IPS DF 4.7 (cell line): ENCODE results near the gene OR1J2.
"Not testable (repeated sequence)": the region's sequence is repeated elsewhere in the genome, so short reads cannot be mapped to it uniquely, and the experiment has no call there.

ENCODE experiments used
- DNase-seq: peaks from one replicate; pipeline ENCODE4 v3.0.0-alpha.2; 2013; ENCODE audit warnings: low spot score; ENCODE audit errors: extremely low read depth

OR1J2 gene, protein sequence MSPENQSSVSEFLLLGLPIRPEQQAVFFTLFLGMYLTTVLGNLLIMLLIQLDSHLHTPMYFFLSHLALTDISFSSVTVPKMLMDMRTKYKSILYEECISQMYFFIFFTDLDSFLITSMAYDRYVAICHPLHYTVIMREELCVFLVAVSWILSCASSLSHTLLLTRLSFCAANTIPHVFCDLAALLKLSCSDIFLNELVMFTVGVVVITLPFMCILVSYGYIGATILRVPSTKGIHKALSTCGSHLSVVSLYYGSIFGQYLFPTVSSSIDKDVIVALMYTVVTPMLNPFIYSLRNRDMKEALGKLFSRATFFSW

DNA sequence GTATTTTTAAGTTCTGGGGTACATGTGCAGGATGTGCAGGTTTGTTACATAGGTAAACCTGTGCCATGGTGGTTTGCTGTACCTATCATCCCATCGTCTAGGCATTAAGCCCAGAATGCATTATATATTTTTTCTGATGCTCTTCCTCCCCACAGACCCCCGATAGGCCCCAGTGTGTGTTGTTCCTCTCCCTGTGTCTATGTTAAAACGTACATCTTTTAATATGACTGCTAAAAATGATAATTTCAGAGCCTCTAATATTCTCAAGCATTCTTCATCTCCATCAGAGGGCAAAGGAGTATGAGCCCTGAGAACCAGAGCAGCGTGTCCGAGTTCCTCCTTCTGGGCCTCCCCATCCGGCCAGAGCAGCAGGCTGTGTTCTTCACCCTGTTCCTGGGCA is at the start of gene OR1J2:
Gene OR1J2 (plus strand): TSS at position 301 of the 400 bp plus-strand sequence. CDS start 0 bp downstream, at position 301.
- no peak for DNase-seq

DNA sequence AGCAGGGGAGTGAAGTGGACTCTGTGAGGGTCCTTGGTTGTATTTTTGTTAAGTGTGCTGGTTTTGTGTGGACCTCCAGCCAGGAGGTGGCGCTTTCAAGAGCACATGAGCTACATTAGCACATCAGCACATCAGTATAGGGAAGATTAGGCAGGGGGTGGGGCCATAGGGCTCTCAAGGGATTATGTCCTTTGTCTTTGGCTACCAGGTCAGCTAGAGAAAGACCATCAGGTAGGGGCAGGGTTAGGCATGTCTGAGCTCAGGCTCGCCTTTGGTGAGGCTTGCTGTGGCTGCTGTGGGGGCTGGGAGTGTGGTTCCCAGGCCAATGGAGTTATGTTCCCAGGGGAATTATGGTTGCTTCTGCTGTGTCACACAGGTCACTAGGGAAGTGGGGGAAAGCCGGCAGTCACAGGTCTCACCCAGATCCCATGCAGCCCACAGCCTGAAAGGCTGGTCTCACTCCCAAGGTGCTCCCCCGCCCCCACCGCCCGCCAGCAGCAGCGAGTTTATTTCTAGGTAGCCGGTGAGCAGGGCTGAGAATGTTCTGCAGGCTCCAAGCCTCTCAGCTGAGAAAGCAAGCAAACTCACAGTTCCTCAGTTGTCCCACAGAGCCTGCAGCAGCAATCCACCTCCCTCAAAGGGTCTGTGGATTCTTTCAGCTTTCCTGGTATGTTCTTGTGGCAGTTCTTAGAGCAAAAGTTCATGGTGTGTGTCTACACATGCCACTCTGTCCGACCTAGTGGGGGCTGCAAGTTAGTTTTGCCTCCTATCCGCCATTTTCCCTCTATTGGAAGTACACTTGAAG is 46.6 kb upstream of the OR1J2 start:
- DNase-seq = no peak

DNA sequence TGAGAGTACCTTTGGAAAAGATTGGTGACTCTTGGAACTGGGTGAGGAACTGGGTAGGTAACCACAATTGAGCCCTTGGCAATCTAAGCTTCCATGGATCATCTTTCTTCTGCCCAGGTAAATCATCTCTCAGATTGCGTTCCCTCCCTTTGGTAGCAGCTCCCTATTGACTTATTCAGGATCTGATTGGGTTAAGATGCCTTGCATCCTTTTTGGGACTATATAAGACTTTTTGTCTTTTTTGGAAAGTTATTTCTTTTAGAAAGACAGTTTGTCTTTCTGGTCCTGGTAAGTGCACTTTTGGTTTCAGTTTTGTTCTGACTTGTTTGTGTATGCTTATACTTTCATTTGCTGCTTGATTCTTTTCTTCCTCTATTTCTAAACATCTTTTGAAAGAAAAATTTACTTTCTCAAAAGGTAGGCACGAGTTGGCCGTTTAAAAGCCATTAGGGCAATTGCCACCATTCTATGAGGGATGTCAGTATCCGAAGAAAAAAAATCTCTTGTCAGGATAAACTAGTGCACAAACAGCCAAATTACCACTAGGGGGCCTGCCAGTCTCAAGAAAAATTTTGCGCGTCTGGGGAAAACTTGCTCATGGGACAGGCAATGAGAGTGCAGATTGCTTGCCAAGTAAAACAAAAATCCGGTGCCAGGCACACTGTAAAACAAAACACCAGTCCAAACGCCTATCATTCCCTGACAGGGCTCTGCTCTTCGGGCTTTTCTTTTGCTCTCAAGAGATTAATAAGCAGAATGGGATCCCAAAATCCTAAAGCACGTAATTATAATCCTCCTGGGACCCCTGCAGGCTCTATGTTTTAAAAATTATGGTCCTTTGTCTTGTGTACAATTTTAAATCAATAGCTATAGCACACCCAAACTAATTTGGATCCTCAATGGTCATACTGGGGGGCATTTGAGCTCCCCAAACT is 45.7 kb upstream of the OR1J2 start:
- no peak for DNase-seq

DNA sequence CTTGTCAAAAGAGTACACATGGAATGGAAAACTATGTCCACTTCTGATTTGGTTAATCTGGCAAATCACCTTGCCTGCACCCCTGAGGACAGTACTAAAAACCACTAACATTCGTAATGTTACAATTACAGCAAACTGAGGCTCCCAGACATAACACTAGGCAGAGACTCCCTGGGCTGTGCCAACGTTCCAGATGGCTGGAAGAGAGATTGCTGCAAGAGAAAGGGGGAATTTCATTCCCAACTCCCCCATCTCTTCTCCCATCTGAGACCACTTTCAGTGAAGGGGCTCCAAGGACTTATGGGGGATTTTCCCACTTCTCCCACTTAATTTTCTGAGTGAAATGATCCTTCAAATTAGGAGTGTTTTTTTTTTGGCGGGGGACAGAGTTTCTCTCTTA is 44.1 kb upstream of the OR1J2 start:
- no peak for DNase-seq

DNA sequence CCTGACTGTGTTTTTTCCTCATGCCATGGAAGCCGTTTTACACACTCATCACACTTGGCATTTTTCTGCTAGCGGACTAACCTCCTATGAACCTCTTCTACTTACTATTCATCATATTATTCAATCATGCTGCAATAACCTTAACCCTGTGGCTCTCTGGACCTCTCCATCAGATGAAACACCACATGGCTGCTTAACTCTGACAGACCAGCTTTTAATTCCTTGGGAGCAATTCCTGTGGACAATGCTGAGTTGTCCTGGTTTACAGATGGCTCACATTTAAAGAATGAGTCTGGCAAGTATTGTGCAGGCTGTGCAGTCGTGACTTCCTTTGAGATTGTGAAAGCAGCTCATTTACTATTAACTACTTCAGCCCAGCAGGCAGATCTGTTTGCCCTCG is 41.9 kb upstream of the OR1J2 start:
- no peak for DNase-seq

DNA sequence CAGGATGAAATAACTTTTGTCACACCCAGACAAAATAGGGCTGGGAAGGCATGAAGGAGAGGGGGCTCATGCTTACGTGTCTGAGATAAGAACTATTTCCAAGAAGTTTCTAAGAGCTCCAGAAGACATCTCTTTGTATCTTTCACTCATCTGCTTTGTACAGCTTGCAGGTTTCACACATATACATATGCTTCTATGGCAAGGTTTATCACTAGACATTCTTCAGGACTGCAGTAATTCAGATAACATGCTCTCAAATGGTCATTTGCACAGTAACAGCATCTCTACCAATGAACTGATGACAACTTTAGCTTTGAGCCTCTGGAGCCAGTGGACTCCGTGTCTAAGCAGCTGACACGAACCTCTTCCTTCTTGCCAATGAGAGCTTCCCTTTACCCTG is 36.0 kb upstream of the OR1J2 start:
- no peak for DNase-seq

DNA sequence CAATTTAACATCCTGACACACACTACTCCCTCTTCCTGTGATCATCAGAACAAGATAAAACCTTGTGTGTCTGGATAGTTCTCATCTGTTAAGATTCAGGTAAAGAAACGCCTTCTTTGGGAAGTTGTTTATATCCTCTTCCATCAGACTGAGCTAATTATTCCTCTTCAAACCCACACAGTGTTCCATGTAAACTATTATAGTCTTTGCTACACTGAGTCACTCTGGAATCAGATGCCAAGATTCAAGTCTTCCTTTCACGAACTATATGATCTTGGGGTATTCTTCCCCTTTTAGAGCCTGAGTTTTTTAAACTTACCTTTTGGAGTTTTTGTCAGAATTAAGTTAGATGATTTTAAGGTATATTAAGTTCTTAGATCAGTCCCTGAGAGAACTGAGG is 34.9 kb upstream of the OR1J2 start:
- DNase-seq = no peak

DNA sequence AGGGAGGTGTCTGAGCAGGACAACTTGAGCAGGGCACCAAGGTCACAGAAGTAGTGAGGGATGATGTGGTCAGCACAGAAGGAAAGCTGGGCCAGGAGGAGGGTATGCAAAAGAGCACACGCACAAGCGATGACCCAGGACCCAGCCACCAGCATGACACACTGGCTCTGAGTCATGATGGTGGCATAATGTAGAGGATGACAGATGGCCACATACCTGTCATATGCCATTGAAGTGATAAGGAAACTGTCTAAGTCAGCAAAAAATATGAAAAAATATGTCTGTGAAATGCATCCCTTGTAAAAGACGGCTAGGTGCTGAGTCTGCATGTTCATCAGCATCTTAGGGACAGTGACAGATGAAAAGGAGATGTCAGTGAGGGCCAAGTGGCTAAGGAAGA is 33.3 kb upstream of the OR1J2 start:
- no peak for DNase-seq

DNA sequence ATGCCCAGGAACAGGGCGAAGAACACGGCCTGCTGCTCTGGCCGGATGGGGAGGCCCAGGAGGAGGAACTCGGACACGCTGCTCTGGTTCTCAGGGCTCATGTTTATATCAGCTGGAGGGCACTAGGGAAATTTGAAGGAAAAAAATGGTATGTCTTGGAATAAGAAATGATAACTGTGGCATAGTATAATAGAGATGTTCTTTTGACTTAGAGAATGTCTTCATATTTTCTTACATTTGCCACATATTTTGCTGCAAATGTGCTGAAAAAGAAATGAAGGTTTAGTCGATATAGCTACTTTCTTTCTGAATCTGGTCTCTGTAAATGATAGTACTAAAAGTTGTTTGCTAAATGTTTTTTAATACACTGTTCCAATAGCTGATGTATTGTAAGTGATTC is 32.8 kb upstream of the OR1J2 start, which contains the start of gene OR1J1:
Gene OR1J1 (minus strand): TSS at position 101 of the 400 bp plus-strand sequence. CDS start 0 bp downstream, at position 101.
- DNase-seq = no peak

DNA sequence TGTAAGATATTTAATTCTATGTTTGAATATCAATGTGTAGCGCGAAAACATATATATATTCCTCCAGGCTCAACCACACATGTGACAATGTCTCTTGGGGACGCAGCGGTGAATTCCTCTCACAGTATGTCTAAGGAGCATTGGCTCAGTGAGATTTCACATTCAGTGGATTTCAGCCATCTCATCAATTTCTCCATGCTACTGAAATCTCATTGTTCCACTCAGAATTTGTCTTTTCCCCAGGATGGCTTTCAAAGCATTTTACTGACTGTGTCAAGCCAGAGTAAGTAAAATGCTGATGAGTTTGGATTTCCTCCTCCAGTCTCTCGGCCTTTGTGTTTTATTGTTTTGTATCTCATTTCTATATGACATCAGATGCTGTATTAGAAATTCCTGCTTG is 31.5 kb upstream of the OR1J2 start:
- DNase-seq = no peak

DNA sequence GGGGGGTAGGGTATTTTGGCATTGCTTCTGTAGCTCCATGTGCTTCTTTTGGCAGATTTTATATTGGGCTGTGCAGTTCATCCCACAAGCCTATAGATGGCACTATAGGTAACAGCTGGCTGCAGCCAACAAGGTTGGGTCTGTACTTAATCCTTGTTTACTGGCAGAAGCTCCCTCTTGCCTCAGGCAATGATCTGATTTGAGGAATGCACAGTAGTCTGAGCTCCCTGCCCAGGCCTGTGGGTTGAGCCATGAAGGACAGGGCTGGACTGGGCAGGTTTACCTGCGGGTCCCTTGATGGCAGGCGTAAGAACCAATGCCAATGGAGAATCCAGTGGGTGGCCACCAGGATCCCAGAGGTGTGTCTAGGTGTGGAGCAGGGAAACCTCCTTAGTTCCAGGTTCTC is 11.7 kb upstream of the OR1J2 start:
- peak; percentile 33 for DNase-seq

DNA sequence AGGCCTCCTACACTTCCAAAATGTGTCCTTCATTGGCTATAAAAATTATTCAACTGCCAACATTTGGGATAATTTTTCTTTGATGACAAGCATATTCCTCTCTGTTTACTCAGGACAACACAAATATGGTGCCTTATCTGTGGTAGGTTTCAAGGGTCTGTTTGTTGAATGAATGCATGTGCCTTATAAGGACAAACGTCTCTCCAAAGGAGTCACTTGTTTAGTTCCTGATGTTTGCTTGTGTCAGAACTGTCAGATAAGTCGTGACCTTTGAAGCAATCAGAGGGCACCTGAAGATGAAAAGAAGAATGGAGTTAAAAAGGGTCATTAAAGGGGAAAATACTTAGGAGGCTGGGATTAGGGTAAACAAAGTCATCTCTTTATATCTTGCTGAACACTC is 3.6 kb upstream of the OR1J2 start:
- no peak for DNase-seq

DNA sequence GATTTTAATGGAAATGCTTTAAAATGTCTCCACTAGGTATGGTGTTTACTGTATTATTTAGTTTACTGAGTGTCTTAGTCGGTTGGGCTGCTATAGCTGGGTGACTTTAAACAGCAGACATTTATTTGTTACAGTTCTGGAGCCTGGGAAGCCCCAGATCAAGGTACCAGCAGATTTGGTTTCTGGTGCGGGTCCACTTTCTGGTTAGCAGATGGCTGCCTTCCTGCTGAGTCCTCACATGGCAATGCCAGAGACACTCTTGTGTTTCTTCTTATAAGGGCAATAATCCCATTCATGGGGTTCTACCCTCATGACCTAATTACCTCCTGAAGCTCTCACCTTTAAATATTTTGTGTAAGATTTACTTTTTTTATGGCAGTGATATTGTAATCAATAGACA is 7.6 kb downstream of the OR1J2 start:
- DNase-seq = no peak

DNA sequence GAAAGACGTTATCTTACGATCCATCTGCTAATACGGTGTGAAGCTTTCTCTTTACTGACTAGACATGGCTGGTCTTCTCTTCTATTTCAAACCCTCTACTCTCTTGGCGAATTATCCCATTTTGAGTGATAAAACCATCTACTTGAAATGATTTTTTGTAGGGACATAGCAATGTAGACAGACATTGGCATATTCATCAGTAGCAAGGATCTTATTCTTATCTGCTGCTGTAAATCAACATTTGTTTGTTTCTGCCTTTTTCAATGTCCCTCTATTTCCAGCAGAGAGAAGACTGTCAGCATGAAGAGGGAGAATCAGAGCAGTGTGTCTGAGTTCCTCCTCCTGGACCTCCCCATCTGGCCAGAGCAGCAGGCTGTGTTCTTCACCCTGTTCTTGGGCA is 8.2 kb downstream of the OR1J2 start, which contains the start of gene OR1J4:
Gene OR1J4 (plus strand): TSS at position 301 of the 400 bp plus-strand sequence. CDS start 0 bp downstream, at position 301.
- no peak for DNase-seq

DNA sequence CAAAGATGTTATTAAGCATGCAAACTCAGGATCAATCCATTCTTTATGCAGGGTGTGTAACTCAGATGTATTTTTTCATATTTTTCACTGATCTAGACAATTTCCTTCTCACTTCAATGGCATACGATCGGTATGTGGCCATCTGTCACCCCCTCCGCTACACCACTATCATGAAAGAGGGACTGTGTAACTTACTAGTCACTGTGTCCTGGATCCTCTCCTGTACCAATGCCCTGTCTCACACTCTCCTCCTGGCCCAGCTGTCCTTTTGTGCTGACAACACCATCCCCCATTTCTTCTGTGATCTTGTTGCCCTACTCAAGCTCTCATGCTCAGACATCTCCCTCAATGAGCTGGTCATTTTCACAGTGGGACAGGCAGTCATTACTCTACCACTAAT is 8.8 kb downstream of the OR1J2 start:
- no peak for DNase-seq

DNA sequence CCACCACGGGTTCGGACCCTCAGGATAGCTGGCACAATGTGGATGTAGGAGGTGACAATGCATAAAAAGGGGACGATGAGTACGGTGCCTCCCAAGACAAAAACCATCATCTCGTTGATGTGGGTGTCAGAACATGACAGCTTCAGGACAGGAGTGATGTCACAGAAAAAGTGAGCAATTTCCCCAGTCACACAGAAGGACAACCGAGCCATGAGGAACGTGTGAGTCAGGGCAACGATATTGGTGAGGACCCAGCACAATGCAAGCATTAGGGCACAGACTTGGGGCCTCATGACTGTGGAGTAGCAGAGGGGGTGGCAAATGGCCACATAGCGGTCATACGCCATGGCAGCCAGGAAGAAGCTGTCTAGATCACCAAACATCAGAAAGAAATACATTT is 16.0 kb downstream of the OR1J2 start:
- DNase-seq = no peak

DNA sequence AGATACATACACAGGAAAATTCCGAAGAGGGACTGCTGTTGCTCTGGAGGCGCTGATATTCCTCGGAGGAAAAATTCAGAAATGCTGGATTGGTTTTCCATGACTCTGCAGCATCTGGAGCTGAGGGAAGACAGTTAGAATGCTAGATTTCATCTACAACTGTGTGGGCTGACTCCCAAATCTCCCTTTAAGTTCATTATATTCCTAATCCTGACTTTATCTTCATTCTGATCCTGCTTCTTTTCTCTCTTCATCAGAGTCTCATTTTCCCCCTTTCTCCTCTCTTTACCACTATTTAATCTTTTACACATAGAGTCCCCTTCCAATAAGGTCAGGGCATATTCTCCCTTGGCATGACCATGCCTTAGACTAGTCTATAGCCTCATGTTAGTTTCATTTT is 16.6 kb downstream of the OR1J2 start, which contains the start of gene OR1N1:
Gene OR1N1 (minus strand): TSS at position 101 of the 400 bp plus-strand sequence. CDS start 0 bp downstream, at position 101.
- no peak for DNase-seq

DNA sequence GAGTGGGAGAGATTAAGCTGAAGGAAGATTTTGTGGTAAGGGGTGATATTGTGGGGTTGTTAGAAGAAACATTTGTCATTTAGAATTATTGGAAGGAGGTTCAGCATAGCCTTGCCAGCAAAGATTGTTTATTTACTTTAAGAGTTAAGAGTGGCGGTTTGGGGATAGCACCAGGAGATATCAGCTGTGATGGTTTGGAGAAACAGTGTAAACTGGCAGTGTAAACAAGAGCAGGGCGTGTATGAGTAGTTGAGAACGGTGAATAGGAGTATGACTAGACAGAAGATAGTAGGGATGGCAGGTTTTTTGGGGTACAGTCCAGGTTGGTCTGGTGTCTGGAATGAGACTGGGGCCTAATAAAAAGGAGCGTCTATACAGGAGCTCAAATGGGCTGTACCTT is 20.6 kb downstream of the OR1J2 start:
- DNase-seq = not testable (repeated sequence)

DNA sequence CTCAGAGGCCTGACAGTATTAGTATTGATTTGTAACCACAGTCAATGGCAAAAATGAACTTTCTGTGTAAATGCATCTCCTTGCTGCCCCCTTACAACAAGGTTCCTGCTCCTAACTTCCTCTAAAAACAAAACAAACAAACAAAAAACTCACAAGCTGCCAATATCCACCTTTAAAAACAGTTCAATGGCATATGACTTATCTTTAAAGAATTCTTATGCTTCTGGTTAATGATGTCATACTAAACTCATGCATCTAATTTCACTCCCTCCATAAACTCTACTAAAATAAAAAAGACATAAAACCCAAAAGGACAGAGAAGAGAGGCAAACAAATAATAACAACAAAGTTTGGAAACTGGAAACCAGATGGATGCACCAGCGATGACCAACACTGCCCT is 25.5 kb downstream of the OR1J2 start:
- DNase-seq = no peak

DNA sequence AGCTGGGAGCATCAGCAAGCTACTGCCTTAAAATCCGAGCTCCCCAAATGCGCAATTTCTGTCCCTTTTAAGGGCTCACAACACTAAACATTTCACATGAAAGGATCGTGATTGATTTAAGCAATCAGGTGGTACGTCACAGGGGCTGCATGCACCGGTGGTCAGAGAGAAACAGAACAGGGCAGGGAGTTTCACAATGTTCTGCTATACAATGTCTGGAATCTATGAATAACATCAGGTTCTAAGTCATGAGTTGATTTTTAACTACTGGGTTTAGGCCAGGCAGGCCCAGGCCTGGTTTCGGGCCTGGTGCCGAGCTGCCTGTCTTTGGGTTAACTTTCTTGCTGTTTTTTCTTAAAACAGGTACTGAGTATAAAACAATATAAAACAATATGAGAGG is 26.5 kb downstream of the OR1J2 start:
- not testable (repeated sequence) for DNase-seq

DNA sequence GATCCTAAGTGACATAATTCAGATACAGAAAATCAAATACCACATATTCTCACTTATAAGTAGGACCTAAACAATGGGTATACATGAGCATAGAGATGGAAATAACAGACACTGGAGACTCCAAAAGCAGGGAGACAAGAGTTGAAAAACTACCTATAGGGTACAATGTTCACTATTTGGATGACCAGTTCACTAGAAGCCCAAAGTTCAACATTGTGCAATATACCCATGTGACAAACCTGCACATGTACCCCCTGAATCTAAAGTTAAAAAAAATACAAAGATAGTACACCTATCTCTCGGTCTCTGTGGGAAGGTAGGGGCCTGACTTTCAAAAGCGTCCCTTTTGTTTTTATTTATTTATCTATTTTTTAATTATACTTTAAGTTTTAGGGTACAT is 28.2 kb downstream of the OR1J2 start:
- no peak for DNase-seq
